GM03348 (cell line): ENCODE data around the gene TELO2.
A peak's percentile ranks its signal among the peaks of the same experiment; 100 is the strongest.
"Not testable (repeated sequence)": the region's sequence is repeated elsewhere in the genome, so short reads cannot be mapped to it uniquely, and the experiment has no call there.

ENCODE experiments used
- DNase-seq: peaks from one replicate; pipeline ENCODE4 v3.0.0; 2012; ENCODE audit warnings: low spot score

The TELO2 gene

GRCh38 chr16:1475552-1476114, 17.5 kb upstream of the TELO2 start:
- DNase-seq: no peak

DNA sequence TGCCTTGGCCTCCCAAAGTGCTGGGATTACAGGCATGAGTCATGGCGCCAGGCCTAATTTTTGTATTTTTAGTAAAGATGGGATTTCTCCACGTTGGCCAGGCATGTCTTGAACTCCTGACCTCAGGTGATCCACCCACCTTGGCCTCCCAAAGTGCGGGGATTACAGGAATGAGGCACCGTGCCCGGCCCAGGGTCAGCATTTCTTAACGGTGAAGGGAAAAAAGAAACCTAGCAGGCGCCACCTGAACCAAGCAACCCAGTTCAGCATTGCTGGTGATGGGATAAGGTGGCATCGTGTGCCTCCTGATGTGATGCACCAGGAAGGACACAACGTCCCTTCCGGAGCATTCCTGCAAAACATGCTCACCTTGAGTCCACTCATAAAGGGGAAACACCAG, 16.1 kb upstream of the TELO2 start:
- DNase-seq: no peak

GRCh38 chr16:1478937-1479336, 14.2 kb upstream of the TELO2 start:
- not testable (repeated sequence) for DNase-seq

DNA sequence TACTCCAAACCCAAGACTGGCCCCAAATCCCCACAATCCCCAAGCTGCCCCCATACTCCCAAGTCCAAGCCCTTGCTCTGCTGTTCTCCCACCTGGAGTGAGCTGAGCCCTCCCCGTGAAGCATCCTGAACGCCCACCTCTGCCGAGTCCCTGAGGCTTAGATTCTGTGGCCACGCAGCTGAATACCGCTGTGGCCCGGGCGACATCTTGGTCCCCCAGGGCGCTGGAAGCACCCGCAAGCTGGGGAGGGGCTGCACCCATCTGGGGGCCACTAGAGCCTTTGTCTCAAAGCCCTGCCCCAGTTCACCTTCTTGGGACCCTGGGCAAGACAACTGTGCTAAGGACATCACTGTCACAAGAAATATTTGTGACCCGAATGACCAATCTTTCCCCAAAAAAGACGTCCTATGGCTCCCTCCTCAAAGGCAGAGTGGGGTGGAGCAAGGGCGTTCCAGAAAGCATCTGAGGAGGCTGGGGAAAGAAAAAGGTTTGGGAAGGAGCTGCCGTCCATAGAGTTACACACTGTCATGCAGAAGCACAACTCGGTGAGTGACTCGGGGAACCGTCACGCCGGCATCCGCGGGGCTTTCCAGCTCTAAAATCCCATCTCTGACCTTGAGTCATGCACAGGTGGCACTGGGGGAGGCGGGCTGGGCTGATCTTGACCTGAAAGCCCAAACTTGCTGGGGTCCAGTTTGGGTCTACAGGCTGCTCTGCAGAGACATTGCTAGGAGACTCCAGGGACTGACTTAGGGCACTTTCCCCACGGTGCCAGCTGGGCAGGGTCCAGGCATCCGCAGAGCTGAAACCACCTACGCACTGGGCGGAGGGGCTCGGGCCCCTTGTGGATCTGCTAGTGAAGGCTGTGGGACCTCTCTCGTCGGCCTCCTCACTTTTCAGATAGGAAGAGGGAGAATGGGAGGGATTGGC, 11.0 kb upstream of the TELO2 start:
- DNase-seq: no peak

GRCh38 chr16:1485847-1486496, 7.2 kb upstream of the TELO2 start:
- no peak for DNase-seq

- DNase-seq: no peak
Measured at GRCh38 chr16:1486551-1487390, 6.4 kb upstream of the TELO2 start.

DNA sequence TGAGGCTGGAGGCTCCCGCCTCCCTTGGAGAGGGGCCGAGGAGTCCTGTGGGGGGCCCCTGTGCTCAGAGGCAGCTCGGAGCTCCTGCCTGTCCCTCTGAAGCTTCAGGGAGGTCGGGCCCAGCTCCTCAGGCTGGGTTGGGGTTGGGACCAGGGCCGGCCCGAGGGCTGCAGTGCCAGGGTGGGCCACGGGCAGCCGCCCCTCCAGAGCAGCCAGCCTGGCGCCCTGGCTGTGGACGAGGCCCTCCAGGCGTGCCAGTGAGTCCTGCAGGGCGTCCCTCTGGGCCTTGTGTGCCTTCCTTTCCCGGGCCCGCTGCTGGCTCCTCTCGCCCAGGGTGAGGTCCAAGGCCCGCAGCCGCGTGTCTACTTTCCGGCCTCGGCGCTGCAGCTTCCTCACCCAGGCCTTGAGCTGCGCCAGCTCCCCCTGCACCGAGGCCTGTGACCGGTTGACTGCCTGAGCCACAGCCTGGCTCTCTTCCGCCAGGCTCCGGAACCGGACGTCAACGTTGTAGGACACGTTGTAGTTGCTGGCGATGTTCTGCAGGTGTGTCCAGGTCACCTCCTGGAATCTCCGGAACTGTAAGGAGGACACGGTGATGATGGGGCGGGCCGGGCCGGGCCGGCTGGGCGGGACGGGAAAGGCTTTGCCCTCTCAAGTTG, 5.6 kb upstream of the TELO2 start:
- DNase-seq: no peak

- no peak for DNase-seq
Measured at GRCh38 chr16:1488054-1488601, 5.0 kb upstream of the TELO2 start.

DNA sequence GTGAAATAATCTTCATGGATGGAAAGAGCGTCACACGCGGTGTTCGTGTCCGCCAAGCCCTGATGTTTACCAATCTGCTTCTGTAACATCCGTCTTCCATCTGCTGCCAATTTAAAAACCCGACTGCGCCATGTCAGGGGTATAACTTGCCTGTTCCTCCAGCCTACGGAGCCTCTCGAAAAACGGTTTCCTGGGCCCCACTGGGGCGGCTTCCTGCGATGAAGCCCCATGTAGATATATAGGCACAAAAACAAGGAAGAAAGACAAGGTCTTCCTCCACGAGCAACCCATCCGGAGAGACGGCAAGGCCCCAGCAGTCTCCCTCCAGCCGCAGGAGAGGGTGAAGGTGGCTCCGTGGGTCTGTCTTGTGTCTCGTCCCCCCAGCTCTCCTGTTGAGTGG, 4.5 kb upstream of the TELO2 start, which contains the start of gene PTX4:
Gene PTX4, minus strand, starts transcription at position 326 of the 400 bp plus-strand sequence. Its CDS starts 35 bp downstream, at position 291.
- DNase-seq: no peak

- no peak for DNase-seq
Measured at GRCh38 chr16:1489077-1489476, 4.1 kb upstream of the TELO2 start.

- no peak for DNase-seq
Measured at GRCh38 chr16:1491327-1491726, 1.8 kb upstream of the TELO2 start.

DNA sequence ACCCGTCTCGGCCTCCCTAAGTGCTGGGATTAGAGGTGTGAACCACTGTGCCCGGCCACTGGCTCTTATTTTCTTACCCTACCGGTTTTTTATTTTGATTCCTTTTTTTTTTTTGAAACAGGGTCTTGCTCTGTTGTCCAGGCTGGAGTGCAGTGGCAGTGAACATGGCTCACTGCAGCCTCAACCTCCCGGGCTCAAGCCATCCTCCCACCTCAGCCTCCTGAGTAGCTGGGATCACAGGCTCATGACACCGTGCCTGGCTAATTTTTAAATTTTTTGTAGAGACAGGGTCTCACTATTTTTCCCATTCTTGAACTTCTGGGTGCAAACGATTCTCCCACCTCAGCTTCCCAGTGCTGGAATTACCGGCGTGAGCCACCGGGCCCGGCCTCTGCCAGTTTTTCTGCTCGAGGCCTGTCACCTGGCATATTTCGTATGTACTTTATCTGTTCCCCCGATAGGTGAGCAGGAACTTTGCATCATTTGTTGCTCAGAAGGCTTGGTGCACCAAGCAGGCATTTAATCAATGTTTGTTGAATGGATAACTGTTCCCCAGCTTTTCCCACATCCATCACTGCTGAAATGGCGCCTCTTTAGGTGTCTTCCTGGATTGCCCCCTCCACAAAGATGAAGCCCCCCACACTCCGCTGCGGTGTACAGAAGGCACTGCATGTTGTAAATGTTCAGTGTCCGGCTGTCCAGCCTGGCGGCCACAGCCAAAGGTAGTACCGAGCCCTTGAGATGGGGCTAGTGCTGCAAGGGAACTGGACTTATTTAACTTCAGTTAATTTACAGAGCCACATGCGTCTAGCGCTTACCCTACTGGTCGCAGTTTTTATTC, 858 bp upstream of the TELO2 start:
- DNase-seq: no peak

GRCh38 chr16:1493746-1494094, 560 bp downstream of the TELO2 start:
- peak; percentile 60 for DNase-seq

DNA sequence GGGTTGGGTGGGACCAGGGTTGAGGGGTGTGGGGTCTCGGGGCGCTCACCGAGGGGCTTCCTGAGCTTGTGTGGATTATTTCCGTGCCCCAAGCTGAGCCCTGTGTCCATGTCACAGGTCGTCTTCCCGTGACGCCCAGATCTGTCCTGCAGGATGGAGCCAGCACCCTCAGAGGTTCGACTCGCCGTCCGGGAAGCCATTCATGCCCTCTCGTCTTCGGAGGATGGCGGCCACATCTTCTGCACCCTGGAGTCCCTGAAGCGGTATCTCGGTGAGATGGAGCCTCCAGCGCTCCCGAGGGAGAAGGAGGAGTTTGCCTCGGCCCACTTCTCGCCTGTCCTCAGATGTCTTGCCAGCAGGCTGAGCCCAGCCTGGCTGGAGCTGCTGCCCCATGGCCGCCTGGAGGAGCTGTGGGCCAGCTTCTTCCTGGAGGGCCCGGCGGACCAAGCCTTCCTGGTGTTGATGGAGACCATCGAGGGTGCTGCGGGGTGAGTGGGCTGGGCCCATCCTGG, 1.0 kb downstream of the TELO2 start:
- DNase-seq: peak; percentile 95

GRCh38 chr16:1494711-1495110, 1.6 kb downstream of the TELO2 start:
- peak; percentile 44 for DNase-seq

DNA sequence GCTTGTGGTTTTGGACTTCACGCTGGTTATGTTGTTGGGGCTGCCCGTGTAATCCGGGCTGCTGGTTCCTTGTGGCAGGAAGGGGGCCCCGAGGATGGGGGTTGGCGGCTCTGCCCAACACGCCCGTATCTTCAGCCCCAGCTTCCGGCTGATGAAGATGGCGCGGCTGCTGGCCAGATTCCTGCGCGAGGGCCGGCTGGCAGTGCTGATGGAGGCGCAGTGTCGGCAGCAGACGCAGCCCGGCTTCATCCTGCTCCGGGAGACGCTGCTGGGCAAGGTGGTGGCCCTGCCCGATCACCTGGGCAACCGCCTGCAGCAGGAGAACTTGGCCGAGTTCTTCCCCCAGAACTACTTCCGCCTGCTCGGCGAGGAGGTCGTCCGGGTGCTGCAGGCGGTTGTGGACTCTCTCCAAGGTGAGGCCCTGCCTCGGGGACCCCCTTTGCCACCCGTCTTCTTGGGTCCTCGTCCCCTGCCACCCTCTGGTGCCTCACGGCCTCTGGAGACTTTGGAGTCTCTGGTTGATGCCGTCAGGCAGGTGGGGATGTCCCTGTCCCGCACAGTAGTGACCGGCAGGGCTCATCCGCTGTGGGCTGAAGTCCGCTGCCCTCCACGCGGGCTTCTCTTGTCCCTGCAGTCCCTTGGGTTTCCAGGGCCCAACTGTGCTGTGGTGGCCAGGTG, 2.2 kb downstream of the TELO2 start:
- no peak for DNase-seq

- DNase-seq: no peak
Measured at GRCh38 chr16:1495889-1496262, 2.7 kb downstream of the TELO2 start.

- no peak for DNase-seq
Measured at GRCh38 chr16:1496464-1496863, 3.3 kb downstream of the TELO2 start.

DNA sequence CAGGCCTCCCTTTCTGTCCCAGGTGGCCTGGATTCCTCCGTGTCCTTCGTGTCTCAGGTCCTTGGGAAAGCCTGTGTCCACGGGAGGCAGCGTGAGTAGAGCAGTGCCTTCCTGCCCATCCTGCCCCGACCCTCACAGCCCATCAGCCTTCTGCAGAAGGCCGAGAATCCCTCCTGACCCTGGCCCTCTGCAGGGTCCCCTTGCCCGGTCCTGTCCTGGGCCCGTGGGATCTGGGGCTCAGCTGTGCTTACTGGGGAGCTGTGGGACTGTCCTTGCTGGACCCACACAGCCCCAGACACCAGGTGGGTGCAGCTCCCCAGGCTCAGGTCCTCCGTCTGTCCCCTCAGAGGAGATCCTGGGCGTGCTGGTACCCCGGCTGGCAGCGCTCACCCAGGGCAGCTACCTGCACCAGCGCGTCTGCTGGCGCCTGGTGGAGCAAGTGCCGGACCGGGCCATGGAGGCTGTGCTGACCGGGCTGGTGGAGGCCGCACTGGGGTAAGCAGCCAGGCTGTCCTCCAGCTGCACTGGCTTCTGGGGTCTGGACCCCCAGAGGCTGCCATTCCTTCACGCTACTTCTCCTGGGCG, 3.9 kb downstream of the TELO2 start:
- no peak for DNase-seq
